Adrenal gland (tissue), 12 donors: ENCODE results near the gene CSF2. TPM values are rescaled to one million over a fixed set of nuclear protein-coding genes. Genes with fewer than 3 reads are reported as not detected.

Experiments
- DNase-seq, 7 donors: peaks; one replicate each; pipeline ENCODE4 v3.0.0-alpha.2; 2019 to 2020
- H3K27ac ChIP-seq, 5 donors: fragments of 200-600 bp; sonication (generic) in 4 of 5; 1 replicate in 3 of 5; 2 replicates in 2 of 5; pipeline versions ENCODE4 v1.5.1 to v1.8.0; 2016 to 2020; ENCODE audit warnings: mild to moderate bottlenecking in 1 of 5
- H3K27me3 ChIP-seq: fragments of 200-600 bp; 2 replicates; pipeline ENCODE4 v1.8.0; 2021
- H3K36me3 ChIP-seq, 2 donors: fragments of 200-600 bp; replicated peaks in 1 of 2; 1 replicate in 1 of 2; 2 replicates in 1 of 2; pipeline versions ENCODE4 v1.5.1 to v1.8.0; 2018 to 2022
- H3K4me1 ChIP-seq, 2 donors: fragments of 200-600 bp; replicated peaks in 1 of 2; 1 replicate in 1 of 2; 2 replicates in 1 of 2; pipeline versions ENCODE4 v1.5.1 to v1.8.0; 2018 to 2021
- H3K4me3 ChIP-seq, 4 donors: fragments of 200-600 bp; sonication (generic) in 3 of 4; one replicate each; pipeline ENCODE4 v1.5.1; 2016 to 2018
- H3K9me3 ChIP-seq, 3 donors: fragments of 200-600 bp; sonication (generic) in 1 of 3; replicated peaks in 1 of 3; 1 replicate in 2 of 3; 2 replicates in 1 of 3; pipeline versions ENCODE4 v1.5.1 to v1.8.0; 2016 to 2021
- POLR2A ChIP-seq, 2 donors: fragments of 450-650 bp; IDR thresholded peaks; one replicate each; pipeline ENCODE4 v1.6.1; 2017; ENCODE audit warnings: antibody characterized with exemption in 2 of 2, mild to moderate bottlenecking in 2 of 2, moderate library complexity in 1 of 2
- WGBS, 4 donors: extraction: QIAGEN DNeasy Blood & Tissue Kit in 2 of 4; methylation state at CpG; one replicate each; pipeline versions ENCODE4 v1.1.5 to v1.1.7; 2013 to 2017; 5-methylcytosine and 5-hydroxymethylcytosine counted together
- intact Hi-C, 2 donors: fragments of 100-400 bp; cut with DNase I; formaldehyde crosslinking; loops; one replicate each; pipeline versions ENCODE4 v1.14.1 to v1.15.0; 2022 to 2023
- polyA plus RNA-seq, 3 donors: library from polyadenylated mRNA; stranded (reverse); fragments of 200-250 nt in 2 of 3; fragments of 350-450 nt in 1 of 3; fragmentation: Illumina TruSeq in 1 of 3; extraction: RNeasy Lipid Tissue Mini Kit (QIAGEN cat#74804) in 1 of 3; gene quantifications; one replicate each; pipeline ENCODE4 v1.2.3, GENCODE V29; 2013 to 2014
- total RNA-seq, 9 donors: library from RNA; depleted of rRNA in 4 of 9; stranded (reverse); fragments of >200 nt in 4 of 9; fragments of 120-200 nt in 1 of 9; fragmentation: NEBNext Ultra II Directional in 1 of 9; extraction: Animal tissue kit (Norgen Biotek cat#: 25700) in 1 of 9; gene quantifications; one replicate each; pipeline versions ENCODE4 v1.1.0 to v1.2.4, GENCODE V29; 2013 to 2023
- TF ChIP-seq, protein P1 (sequence below), 6 experiments: fragments of 450-650 bp in 4 of 6; fragments of 200-600 bp in 2 of 6; sonication (generic) in 1 of 6; IDR thresholded peaks; 1 replicate in 5 of 6; 2 replicates in 1 of 6; pipeline versions ENCODE4 v1.5.1 to v1.8.0; 2016 to 2021; ENCODE audit warnings: antibody characterized with exemption in 6 of 6, mild to moderate bottlenecking in 2 of 6, moderate library complexity in 1 of 6
- donor health status: healthy with polysubstance abuse.
- donor health status: Bipolar disorder and iron deficiency.
- donor health status: DM: yes; HTN: yes; CAD: no.
- donor health status: DM: no; HTN: no; CAD: no.
- donor health status: DM: no; HTN: no; CAD: no.
- donor health status: DM: yes; HTN: yes; CAD: no.

CSF2 gene
- total and polyA plus RNA-seq, 12 donors, result 0.31 TPM; not detected in 11

DNA sequence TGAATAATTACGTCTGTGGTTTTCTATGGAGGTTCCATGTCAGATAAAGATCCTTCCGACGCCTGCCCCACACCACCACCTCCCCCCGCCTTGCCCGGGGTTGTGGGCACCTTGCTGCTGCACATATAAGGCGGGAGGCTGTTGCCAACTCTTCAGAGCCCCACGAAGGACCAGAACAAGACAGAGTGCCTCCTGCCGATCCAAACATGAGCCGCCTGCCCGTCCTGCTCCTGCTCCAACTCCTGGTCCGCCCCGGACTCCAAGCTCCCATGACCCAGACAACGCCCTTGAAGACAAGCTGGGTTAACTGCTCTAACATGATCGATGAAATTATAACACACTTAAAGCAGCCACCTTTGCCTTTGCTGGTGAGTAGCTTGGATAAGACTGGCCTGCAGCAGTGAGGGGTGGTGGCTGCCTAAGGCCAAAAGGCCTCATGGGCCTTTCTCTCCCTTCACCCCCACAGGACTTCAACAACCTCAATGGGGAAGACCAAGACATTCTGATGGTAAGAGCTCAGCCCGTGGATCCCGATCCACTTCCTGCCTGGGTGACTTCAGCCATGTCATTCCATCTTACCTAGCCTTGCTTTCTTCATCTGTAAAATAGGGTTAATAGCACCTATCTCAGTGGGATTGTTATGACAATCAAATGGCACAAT lies 13.0 kb upstream of the CSF2 start, which contains the start of gene IL3:
TSS of gene IL3 (plus strand) at position 155 of the 661 bp plus-strand sequence. CDS start at position 207, 52 bp downstream.
- TF ChIP-seq POLR2A (IDR thresholded peaks at IDR 0.05), result no peak
- TF ChIP-seq, protein P1, sequence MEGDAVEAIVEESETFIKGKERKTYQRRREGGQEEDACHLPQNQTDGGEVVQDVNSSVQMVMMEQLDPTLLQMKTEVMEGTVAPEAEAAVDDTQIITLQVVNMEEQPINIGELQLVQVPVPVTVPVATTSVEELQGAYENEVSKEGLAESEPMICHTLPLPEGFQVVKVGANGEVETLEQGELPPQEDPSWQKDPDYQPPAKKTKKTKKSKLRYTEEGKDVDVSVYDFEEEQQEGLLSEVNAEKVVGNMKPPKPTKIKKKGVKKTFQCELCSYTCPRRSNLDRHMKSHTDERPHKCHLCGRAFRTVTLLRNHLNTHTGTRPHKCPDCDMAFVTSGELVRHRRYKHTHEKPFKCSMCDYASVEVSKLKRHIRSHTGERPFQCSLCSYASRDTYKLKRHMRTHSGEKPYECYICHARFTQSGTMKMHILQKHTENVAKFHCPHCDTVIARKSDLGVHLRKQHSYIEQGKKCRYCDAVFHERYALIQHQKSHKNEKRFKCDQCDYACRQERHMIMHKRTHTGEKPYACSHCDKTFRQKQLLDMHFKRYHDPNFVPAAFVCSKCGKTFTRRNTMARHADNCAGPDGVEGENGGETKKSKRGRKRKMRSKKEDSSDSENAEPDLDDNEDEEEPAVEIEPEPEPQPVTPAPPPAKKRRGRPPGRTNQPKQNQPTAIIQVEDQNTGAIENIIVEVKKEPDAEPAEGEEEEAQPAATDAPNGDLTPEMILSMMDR (IDR thresholded peaks at IDR 0.05), result no peak
- peak in 5 of 7 donors; percentile 5 to 35 (median 6) for DNase-seq
- 81 to 91% (median 89%) methylated on average over 16 of the region's 16 CpGs for WGBS, 4 donors
- Histone ChIP-seq H3K36me3 (no peaks in the 10 kb centered on the region), H3K27ac (no peak within 1 kb of the TSS), H3K4me1 (no peaks in the 10 kb centered on the region), H3K4me3 (no peak within 1 kb of the TSS), H3K27me3 (no peaks in the 10 kb centered on the region), H3K9me3 (no peaks in the 10 kb centered on the region)
- intact Hi-C loops, result loop anchor here in 1 of 2 donors (5.0 kb wide), 1 partner anchor 473 kb away; no protein-coding TSS in a partner anchor

DNA sequence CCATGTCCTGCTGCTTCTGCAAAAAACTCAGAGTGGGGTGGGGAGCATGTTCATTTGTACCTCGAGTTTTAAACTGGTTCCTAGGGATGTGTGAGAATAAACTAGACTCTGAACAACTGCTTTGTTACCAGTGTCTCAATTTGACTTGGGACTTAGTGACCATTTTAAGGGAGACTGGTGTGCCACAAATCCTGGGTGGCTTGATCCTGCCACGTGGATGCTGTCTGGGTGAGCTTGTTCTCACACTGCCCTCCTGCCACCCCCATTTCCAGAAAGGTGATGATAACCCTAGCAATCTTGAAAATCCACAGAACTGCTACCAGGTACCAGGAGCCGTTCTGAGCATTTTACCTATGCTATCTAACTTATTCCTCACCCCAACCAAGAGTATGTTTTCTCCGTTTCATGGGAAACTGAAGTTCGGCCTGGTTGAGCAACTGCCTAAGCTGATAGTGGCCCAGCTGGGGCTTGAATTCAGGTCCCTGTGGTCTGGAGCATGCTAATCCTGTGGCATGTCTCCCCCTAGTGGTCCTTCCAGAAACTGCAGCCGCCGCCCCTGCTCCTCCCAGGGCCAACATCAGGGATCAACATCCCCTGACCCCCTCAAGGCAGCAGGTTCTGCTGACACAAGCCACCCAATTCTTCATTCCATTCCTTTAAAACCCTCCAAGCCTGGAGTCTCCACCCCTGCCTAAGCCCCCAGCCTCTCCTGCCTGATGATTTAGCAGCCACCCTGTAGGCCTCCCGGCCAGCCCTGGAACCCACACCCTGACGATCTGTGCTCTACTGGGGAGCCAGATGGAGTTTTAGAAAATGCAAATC lies 10.3 kb upstream of the CSF2 start:
- intact Hi-C loops, result loop anchor here in 1 of 2 donors (5.0 kb wide), 1 partner anchor 476 kb away; no protein-coding TSS in a partner anchor

DNA sequence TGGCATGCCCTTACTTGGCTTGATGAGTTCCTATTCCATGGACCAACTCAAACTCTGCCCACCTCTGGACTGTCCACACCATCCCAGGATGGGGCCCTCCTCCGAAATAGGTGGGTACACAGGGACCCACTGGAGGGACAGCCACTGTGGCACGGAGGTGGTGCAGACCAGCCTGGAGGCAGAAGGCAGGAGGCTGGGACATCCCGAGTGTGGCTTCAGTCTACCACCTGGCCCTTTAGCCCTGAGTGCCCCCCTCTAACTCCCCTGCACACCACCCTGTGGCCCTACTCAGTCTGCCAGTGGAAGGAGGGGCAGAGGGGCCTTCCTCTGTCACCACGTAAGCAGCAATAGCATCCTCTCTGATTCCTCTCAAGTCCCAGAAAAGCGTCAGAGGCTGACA lies 9.4 kb upstream of the CSF2 start:
- intact Hi-C loops, result loop anchor here in 1 of 2 donors (5.0 kb wide), 1 partner anchor 477 kb away; no protein-coding TSS in a partner anchor
- TF ChIP-seq POLR2A (IDR thresholded peaks at IDR 0.05), result no peak
- TF ChIP-seq, protein P1 (IDR thresholded peaks at IDR 0.05), result no peak
- H3K27ac ChIP-seq, result no peak overlapping the region

More for the DNA sequence above, 10.3 kb upstream of the CSF2 start:
- DNase-seq, result peak; percentile 56 to 86 (median 72)
- no peaks in the 10 kb centered on the region for H3K9me3 ChIP-seq
- no peaks in the 10 kb centered on the region for H3K27me3 ChIP-seq
- 29 to 41% (median 33%) methylated on average over 9 of the region's 9 CpGs for WGBS, 4 donors
- H3K4me3 ChIP-seq, result no peak overlapping the region
- no peaks in the 10 kb centered on the region for H3K4me1 ChIP-seq
- no peaks in the 10 kb centered on the region for H3K36me3 ChIP-seq
- TF ChIP-seq POLR2A (IDR thresholded peaks at IDR 0.05), result no peak
- TF ChIP-seq, protein P1 (IDR thresholded peaks at IDR 0.05), result peak; percentile 77 to 98 (median 86)
- no peak overlapping the region for H3K27ac ChIP-seq

DNA sequence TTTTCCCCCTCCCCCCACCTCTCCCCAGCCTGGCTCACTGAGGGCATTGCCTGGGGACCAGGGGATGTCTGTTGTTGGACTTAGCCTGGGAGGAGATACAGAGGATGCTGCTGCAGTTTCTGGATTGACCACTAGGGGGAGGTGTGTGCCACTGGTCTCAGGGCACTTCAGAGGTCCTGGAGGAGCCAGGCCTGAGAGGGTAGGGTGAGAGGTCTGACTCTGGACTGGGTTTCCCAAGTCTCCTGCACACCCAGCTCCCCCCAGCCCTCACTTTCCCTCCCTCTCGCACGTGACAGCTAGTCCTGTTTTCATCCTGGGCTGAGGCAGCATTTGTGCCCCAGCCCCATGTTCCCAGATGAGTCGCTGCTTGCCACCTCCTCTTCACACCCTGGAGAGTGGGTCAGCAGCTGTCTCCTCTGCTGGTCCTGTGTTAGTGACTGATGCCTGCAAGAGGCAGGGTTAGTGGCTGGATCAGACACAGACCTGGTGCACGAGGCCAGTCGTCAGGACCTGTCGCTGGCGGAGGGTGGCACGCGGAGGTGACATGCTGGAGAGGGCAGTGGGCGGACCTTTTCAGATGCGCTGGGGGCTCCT lies 8.8 kb upstream of the CSF2 start:
- Histone ChIP-seq H3K9me3 (no peaks in the 10 kb centered on the region), H3K4me1 (no peaks in the 10 kb centered on the region), H3K27ac (no peak overlapping the region), H3K36me3 (no peaks in the 10 kb centered on the region), H3K4me3 (no peak overlapping the region), H3K27me3 (no peaks in the 10 kb centered on the region)
- DNase-seq, result peak; percentile 61 to 89 (median 71)
- TF ChIP-seq, protein P1 (IDR thresholded peaks at IDR 0.05), result peak; percentile 77 to 92 (median 82)
- TF ChIP-seq POLR2A (IDR thresholded peaks at IDR 0.05), result no peak
- intact Hi-C loops, result loop anchor here in 1 of 2 donors (5.0 kb wide), 2 partner anchors 67 to 478 kb away; no protein-coding TSS in a partner anchor
- WGBS, 4 donors, result 69 to 85% (median 77%) methylated on average over 9 to 11 of the region's 11 CpGs

More for the DNA sequence above, 9.4 kb upstream of the CSF2 start:
- no peaks in the 10 kb centered on the region for H3K27me3 ChIP-seq
- H3K4me3 ChIP-seq, result no peak overlapping the region
- no peaks in the 10 kb centered on the region for H3K9me3 ChIP-seq
- no peaks in the 10 kb centered on the region for H3K4me1 ChIP-seq
- no peaks in the 10 kb centered on the region for H3K36me3 ChIP-seq
- WGBS, 4 donors, result 48 to 63% (median 59%) methylated on average over 2 to 5 of the region's 5 CpGs
- DNase-seq, result peak in 1 of 7 donors; percentile 11
